K562 (cell line): Measurements from ENCODE around the gene HP1BP3. TPM values are rescaled to one million over a fixed set of nuclear protein-coding genes. Genes with fewer than 3 reads are reported as not detected.

Source experiments
- CTBP1 ChIP-seq: fragments of 450-650 bp; IDR thresholded peaks from 2 replicates; pipeline ENCODE4 v1.6.1; 2016; ENCODE audit warnings: borderline replicate concordance
- HNRNPL ChIP-seq: fragments of 200-400 bp; formaldehyde crosslinking; IDR thresholded peaks from 2 replicates; pipeline ENCODE4 v1.6.1; 2017; ENCODE audit warnings: low read depth, mild to moderate bottlenecking, low read length
- NKRF ChIP-seq: fragments of 450-650 bp; IDR thresholded peaks from 2 replicates; pipeline ENCODE4 v1.6.1; 2016; ENCODE audit warnings: borderline replicate concordance
- OTX1 ChIP-seq: fragments of 450-650 bp; formaldehyde crosslinking; IDR thresholded peaks from 2 replicates; pipeline ENCODE4 v1.4.0; 2022; ENCODE audit warnings: mild to moderate bottlenecking
- POU5F1 ChIP-seq: fragments of 150-350 bp; IDR thresholded peaks from 2 replicates; pipeline ENCODE4 v1.6.1; 2014; ENCODE audit warnings: borderline replicate concordance, low read length, low read depth, mild to moderate bottlenecking; ENCODE audit not compliant: partially characterized antibody
- SAP30 ChIP-seq: fragments of 200-600 bp; sonication (generic); IDR thresholded peaks from 2 replicates; pipeline ENCODE4 v1.6.1; 2012; ENCODE audit warnings: borderline replicate concordance, low read depth, mild to moderate bottlenecking, moderate library complexity, low read length, control low read depth, inconsistent platforms; ENCODE audit not compliant: insufficient read depth, poor library complexity, severe bottlenecking
- TEAD2 ChIP-seq: fragments of 450-650 bp; IDR thresholded peaks from 2 replicates; pipeline ENCODE4 v1.6.1; 2016; ENCODE audit warnings: missing genetic modification characterization, control low read depth, missing compliant biosample characterization
- ZNF239 ChIP-seq: fragments of 250-450 bp; sonication (Bioruptor Pico); IDR thresholded peaks from 2 replicates; pipeline ENCODE4 v1.4.0; 2020; ENCODE audit warnings: mild to moderate bottlenecking
- ZNF511 ChIP-seq: sonication (generic); formaldehyde crosslinking; IDR thresholded peaks from 2 replicates; pipeline ENCODE4 v1.8.0; 2022; ENCODE audit warnings: mild to moderate bottlenecking, missing genetic modification reagents
- polyA plus RNA-seq, 8 experiments: library from polyadenylated mRNA; depleted of rRNA in 4 of 8; stranded (reverse) in 5 of 8; unstranded in 3 of 8; fragments of >200 nt; fragmentation: Nextera tagmentation in 2 of 8; fragmentation: Illumina TruSeq in 1 of 8; extraction: Ambion mirVana in 2 of 8; extraction: Trizol in 1 of 8; gene quantifications; 2 replicates each; pipeline versions ENCODE4 v1.2.1 to v1.2.3, GENCODE V29; 2011 to 2014; ENCODE audit warnings: inconsistent platforms in 1 of 8, missing spikeins in 1 of 8
- total RNA-seq, 7 experiments: library from RNA; depleted of rRNA in 6 of 7; stranded (reverse); fragments of >200 nt in 6 of 7; fragmentation: Illumina TruSeq in 2 of 7; extraction: Trizol in 2 of 7; gene quantifications; 2 replicates each; pipeline versions ENCODE4 v1.2.1 to v1.2.3, GENCODE V29; 2011 to 2021; ENCODE audit warnings: low replicate concordance in 1 of 7
- TF ChIP-seq, protein P1 (sequence below): fragments of 450-650 bp; IDR thresholded peaks from 2 replicates; pipeline ENCODE4 v1.6.1; 2016; ENCODE audit warnings: mild to moderate bottlenecking, moderate library complexity
- TF ChIP-seq, protein P2 (sequence below): fragments of 450-650 bp; formaldehyde crosslinking; IDR thresholded peaks from 2 replicates; pipeline ENCODE4 v1.4.0; 2022; ENCODE audit warnings: missing genetic modification characterization

Gene HP1BP3
- total and polyA plus RNA-seq, 9 of the 15 experiments (the other 6 are each of a cell fraction or from before 2014, with no cell fraction given) = 57.3 to 513 (median 240) TPM

DNA sequence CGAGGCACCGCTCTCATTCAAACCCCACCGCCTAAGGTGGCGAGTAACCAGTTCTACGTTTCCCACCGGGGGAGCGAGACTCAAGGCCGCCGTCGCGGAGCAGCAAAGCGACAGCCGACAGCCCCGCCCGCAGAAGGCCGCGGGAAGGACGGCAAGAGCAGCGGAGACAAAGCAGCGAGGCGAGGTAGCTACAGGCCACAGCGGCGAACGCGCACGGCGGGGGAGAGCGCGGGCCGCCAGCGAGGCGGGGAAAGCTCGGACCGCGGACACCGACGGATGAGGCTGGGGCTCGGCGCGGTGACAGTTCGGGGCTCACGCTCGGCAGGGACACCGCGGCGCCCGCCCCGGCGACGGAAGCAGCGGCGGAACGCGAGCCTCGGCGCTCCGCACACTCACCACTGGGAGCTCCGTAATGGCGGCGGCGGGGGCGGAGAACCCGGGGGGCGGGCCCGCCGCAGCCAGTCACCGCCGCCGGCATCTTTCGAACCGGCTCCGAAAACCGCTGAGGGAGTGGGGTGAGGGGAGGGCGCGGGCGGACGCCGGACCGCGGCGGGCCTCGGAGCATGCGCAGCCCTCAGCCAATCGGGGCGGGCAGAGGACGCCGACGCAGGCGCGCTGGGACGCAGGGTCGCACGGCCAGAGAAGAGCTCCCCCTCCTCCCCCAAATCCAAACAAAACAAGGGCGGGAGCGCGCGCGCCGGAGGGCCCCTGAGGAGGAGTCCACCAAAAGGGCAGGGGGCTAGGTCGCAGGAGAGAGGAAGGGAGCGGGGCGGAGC lies 666 bp downstream of the HP1BP3 start (continued):
- TF ChIP-seq SAP30 (peak; percentile 76), TEAD2 (tag) (no peak), ZNF239 (no peak), NKRF (peak; percentile 92), POU5F1 (peak; percentile 86), ZNF511 (CRISPR knock-in tag) (peak; percentile 24; the same call in 1 of the 2 replicates), HNRNPL (no peak), OTX1 (CRISPR knock-in tag) (no peak), CTBP1 (peak; percentile 54; the same call in 1 of the 2 replicates)
- TF ChIP-seq, protein P1, sequence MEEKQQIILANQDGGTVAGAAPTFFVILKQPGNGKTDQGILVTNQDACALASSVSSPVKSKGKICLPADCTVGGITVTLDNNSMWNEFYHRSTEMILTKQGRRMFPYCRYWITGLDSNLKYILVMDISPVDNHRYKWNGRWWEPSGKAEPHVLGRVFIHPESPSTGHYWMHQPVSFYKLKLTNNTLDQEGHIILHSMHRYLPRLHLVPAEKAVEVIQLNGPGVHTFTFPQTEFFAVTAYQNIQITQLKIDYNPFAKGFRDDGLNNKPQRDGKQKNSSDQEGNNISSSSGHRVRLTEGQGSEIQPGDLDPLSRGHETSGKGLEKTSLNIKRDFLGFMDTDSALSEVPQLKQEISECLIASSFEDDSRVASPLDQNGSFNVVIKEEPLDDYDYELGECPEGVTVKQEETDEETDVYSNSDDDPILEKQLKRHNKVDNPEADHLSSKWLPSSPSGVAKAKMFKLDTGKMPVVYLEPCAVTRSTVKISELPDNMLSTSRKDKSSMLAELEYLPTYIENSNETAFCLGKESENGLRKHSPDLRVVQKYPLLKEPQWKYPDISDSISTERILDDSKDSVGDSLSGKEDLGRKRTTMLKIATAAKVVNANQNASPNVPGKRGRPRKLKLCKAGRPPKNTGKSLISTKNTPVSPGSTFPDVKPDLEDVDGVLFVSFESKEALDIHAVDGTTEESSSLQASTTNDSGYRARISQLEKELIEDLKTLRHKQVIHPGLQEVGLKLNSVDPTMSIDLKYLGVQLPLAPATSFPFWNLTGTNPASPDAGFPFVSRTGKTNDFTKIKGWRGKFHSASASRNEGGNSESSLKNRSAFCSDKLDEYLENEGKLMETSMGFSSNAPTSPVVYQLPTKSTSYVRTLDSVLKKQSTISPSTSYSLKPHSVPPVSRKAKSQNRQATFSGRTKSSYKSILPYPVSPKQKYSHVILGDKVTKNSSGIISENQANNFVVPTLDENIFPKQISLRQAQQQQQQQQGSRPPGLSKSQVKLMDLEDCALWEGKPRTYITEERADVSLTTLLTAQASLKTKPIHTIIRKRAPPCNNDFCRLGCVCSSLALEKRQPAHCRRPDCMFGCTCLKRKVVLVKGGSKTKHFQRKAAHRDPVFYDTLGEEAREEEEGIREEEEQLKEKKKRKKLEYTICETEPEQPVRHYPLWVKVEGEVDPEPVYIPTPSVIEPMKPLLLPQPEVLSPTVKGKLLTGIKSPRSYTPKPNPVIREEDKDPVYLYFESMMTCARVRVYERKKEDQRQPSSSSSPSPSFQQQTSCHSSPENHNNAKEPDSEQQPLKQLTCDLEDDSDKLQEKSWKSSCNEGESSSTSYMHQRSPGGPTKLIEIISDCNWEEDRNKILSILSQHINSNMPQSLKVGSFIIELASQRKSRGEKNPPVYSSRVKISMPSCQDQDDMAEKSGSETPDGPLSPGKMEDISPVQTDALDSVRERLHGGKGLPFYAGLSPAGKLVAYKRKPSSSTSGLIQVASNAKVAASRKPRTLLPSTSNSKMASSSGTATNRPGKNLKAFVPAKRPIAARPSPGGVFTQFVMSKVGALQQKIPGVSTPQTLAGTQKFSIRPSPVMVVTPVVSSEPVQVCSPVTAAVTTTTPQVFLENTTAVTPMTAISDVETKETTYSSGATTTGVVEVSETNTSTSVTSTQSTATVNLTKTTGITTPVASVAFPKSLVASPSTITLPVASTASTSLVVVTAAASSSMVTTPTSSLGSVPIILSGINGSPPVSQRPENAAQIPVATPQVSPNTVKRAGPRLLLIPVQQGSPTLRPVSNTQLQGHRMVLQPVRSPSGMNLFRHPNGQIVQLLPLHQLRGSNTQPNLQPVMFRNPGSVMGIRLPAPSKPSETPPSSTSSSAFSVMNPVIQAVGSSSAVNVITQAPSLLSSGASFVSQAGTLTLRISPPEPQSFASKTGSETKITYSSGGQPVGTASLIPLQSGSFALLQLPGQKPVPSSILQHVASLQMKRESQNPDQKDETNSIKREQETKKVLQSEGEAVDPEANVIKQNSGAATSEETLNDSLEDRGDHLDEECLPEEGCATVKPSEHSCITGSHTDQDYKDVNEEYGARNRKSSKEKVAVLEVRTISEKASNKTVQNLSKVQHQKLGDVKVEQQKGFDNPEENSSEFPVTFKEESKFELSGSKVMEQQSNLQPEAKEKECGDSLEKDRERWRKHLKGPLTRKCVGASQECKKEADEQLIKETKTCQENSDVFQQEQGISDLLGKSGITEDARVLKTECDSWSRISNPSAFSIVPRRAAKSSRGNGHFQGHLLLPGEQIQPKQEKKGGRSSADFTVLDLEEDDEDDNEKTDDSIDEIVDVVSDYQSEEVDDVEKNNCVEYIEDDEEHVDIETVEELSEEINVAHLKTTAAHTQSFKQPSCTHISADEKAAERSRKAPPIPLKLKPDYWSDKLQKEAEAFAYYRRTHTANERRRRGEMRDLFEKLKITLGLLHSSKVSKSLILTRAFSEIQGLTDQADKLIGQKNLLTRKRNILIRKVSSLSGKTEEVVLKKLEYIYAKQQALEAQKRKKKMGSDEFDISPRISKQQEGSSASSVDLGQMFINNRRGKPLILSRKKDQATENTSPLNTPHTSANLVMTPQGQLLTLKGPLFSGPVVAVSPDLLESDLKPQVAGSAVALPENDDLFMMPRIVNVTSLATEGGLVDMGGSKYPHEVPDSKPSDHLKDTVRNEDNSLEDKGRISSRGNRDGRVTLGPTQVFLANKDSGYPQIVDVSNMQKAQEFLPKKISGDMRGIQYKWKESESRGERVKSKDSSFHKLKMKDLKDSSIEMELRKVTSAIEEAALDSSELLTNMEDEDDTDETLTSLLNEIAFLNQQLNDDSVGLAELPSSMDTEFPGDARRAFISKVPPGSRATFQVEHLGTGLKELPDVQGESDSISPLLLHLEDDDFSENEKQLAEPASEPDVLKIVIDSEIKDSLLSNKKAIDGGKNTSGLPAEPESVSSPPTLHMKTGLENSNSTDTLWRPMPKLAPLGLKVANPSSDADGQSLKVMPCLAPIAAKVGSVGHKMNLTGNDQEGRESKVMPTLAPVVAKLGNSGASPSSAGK = no peak
- TF ChIP-seq, protein P2, sequence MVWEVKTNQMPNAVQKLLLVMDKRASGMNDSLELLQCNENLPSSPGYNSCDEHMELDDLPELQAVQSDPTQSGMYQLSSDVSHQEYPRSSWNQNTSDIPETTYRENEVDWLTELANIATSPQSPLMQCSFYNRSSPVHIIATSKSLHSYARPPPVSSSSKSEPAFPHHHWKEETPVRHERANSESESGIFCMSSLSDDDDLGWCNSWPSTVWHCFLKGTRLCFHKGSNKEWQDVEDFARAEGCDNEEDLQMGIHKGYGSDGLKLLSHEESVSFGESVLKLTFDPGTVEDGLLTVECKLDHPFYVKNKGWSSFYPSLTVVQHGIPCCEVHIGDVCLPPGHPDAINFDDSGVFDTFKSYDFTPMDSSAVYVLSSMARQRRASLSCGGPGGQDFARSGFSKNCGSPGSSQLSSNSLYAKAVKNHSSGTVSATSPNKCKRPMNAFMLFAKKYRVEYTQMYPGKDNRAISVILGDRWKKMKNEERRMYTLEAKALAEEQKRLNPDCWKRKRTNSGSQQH (CRISPR knock-in tag) = no peak
